K562 (cell line): ENCODE measurements around the gene RAB2B. TPM values are rescaled to one million over a fixed set of nuclear protein-coding genes. Genes with fewer than 3 reads are reported as not detected.

Source experiments
- ATAC-seq: fragments of 200-7000 bp; cut with Tn5 transposase; 3 replicates; pipeline ENCODE4 v1.9.1; 2020; ENCODE audit warnings: moderate library complexity
- BruUV-seq: library from RNA; stranded (reverse); fragments of 400-500 nt; replicated peaks from 2 replicates; lab custom pipeline; 2021; lab: Mats Ljungman, UMichigan
- CTCF ChIA-PET: fragments of 300-600 bp; formaldehyde crosslinking; extraction: SDS; loops from one replicate; lab custom pipeline; 2021; ENCODE audit warnings: low intra/inter-chr PET ratio; lab: Yijun Ruan, JAX
- POLR2A ChIA-PET: fragments of 300-600, 350-650 bp; sonication (Branson Sonifier 250); formaldehyde crosslinking; extraction: SDS; loops from one replicate; lab custom pipeline; 2021; ENCODE audit warnings: antibody characterized with exemption, inconsistent platforms; lab: Yijun Ruan, JAX
- DNase-seq, 4 experiments: peaks; one replicate each; pipeline versions ENCODE4 v3.0.0 to v3.0.0-alpha.2; 2011 to 2018; ENCODE audit warnings: low spot score in 3 of 4, mixed read lengths in 3 of 4; ENCODE audit errors: extremely low read depth in 1 of 4
- FAIRE-seq: peaks from 2 replicates; lab custom pipeline; 2011; peaks lifted over from hg19 to GRCh38; lab: Jason Lieb, UNC
- H2AFZ ChIP-seq: 2 replicates; pipeline ENCODE4 v1.6.0; 2011; ENCODE audit warnings: low read depth, low read length, control low read depth, inconsistent platforms
- H3K27ac ChIP-seq: fragments of 200-600 bp; 3 replicates; pipeline ENCODE4 v1.8.0; 2011; ENCODE audit warnings: low read depth, mild to moderate bottlenecking, control low read depth, inconsistent platforms, low read length, moderate library complexity, mixed read lengths; ENCODE audit errors: extremely low read depth
- H3K27me3 ChIP-seq, 2 experiments: fragments of 300-600 bp in 1 of 2; 2 replicates in 1 of 2; 3 replicates in 1 of 2; pipeline versions ENCODE4 v1.6.0 to v1.8.0; 2011; ENCODE audit warnings: inconsistent platforms in 2 of 2, low read length in 2 of 2, mild to moderate bottlenecking in 1 of 2, mixed read lengths in 1 of 2, moderate library complexity in 1 of 2; ENCODE audit not compliant: control insufficient read depth in 2 of 2, insufficient read depth in 2 of 2
- H3K36me3 ChIP-seq: fragments of 300-600 bp; 3 replicates; pipeline ENCODE4 v1.8.0; 2011; ENCODE audit warnings: mild to moderate bottlenecking, low read length, inconsistent platforms; ENCODE audit not compliant: control insufficient read depth, insufficient read depth
- H3K4me1 ChIP-seq, 2 experiments: fragments of 200-600 bp in 1 of 2; replicated peaks in 1 of 2; 2 replicates in 1 of 2; 3 replicates in 1 of 2; pipeline versions ENCODE4 v1.5.1 to v1.8.0; 2011; ENCODE audit warnings: inconsistent platforms in 2 of 2, low read length in 2 of 2, mild to moderate bottlenecking in 1 of 2, mixed read lengths in 1 of 2, moderate library complexity in 1 of 2; ENCODE audit not compliant: control insufficient read depth in 2 of 2, insufficient read depth in 2 of 2
- H3K4me2 ChIP-seq: 2 replicates; pipeline ENCODE4 v1.6.1; 2011; ENCODE audit warnings: low read length, control low read depth, inconsistent platforms, mixed read lengths; ENCODE audit not compliant: insufficient read depth
- H3K4me3 ChIP-seq: fragments of 200-600 bp; sonication (generic), shearing (Covaris generic); 2 replicates; pipeline ENCODE4 v1.5.1; 2016; ENCODE audit warnings: control low read depth, inconsistent platforms
- H3K79me2 ChIP-seq: fragments of 200-600 bp; 3 replicates; pipeline ENCODE4 v1.8.0; 2011; ENCODE audit warnings: low read length, inconsistent platforms; ENCODE audit not compliant: control insufficient read depth, insufficient read depth
- H3K9ac ChIP-seq, 2 experiments: 2 replicates each; pipeline versions ENCODE4 v1.6.0 to v1.6.1; 2011; ENCODE audit warnings: low read depth in 2 of 2, low read length in 2 of 2, control low read depth in 1 of 2, inconsistent platforms in 1 of 2, mild to moderate bottlenecking in 1 of 2, mixed read lengths in 1 of 2; ENCODE audit not compliant: insufficient read depth in 1 of 2
- H3K9me1 ChIP-seq: one replicate; pipeline ENCODE4 v1.6.0; 2011; ENCODE audit warnings: inconsistent platforms, mild to moderate bottlenecking, low read length, moderate library complexity; ENCODE audit not compliant: control insufficient read depth, insufficient read depth
- H3K9me3 ChIP-seq: replicated peaks from 2 replicates; pipeline ENCODE4 v1.5.1; 2011; ENCODE audit warnings: low read depth, low read length, inconsistent platforms; ENCODE audit not compliant: control insufficient read depth, insufficient read depth
- H4K20me1 ChIP-seq: replicated peaks from 2 replicates; pipeline ENCODE4 v1.6.1; 2011; ENCODE audit warnings: low read length, inconsistent platforms, mixed read lengths; ENCODE audit not compliant: control insufficient read depth, insufficient read depth
- BRD9 ChIP-seq: fragments of 450-650 bp; IDR thresholded peaks from 2 replicates; pipeline ENCODE4 v1.6.1; 2018; ENCODE audit warnings: low read depth; ENCODE audit not compliant: partially characterized antibody
- ELF2 ChIP-seq: fragments of 250-450 bp; sonication (Bioruptor Pico); IDR thresholded peaks from 2 replicates; pipeline ENCODE4 v1.5.0; 2021; ENCODE audit warnings: mild to moderate bottlenecking
- FOSL1 ChIP-seq: fragments of 200-800 bp; sonication (Bioruptor generic); conservative IDR thresholded peaks from 2 replicates; pipeline ENCODE4 v1.6.1; 2016; ENCODE audit warnings: missing genetic modification characterization, missing compliant biosample characterization
- HNRNPL ChIP-seq: fragments of 200-400 bp; formaldehyde crosslinking; IDR thresholded peaks from 2 replicates; pipeline ENCODE4 v1.6.1; 2017; ENCODE audit warnings: low read depth, mild to moderate bottlenecking, low read length
- JUND ChIP-seq, 2 experiments: IDR thresholded peaks; 2 replicates in 1 of 2; 3 replicates in 1 of 2; pipeline ENCODE4 v1.6.1; 2011; ENCODE audit warnings: borderline replicate concordance in 2 of 2, low read depth in 2 of 2, low read length in 2 of 2, improper control_type of control experiment in 1 of 2, missing biosample characterization in 1 of 2, missing genetic modification characterization in 1 of 2, missing genetic modification reagents in 1 of 2
- KLF16 ChIP-seq: IDR thresholded peaks from 2 replicates; pipeline ENCODE4 v1.6.1; 2016; ENCODE audit warnings: antibody characterized with exemption
- MAZ ChIP-seq, 2 experiments: fragments of 450-650 bp in 1 of 2; sonication (generic) in 1 of 2; formaldehyde crosslinking; IDR thresholded peaks in 1 of 2; conservative IDR thresholded peaks in 1 of 2; 2 replicates each; pipeline versions ENCODE4 v1.4.0 to v1.5.0; 2020; ENCODE audit warnings: mild to moderate bottlenecking in 1 of 2, missing genetic modification reagents in 1 of 2
- MEIS2 ChIP-seq: fragments of 450-650 bp; IDR thresholded peaks from 2 replicates; pipeline ENCODE4 v1.6.1; 2014; ENCODE audit warnings: mild to moderate bottlenecking; ENCODE audit not compliant: partially characterized antibody
- NONO ChIP-seq, 2 experiments: fragments of 200-400 bp in 1 of 2; fragments of 450-650 bp in 1 of 2; formaldehyde crosslinking in 1 of 2; IDR thresholded peaks; 2 replicates each; pipeline ENCODE4 v1.6.1; 2017; ENCODE audit warnings: low read depth in 2 of 2, mild to moderate bottlenecking in 2 of 2, moderate library complexity in 2 of 2, low read length in 1 of 2
- POLR2A ChIP-seq: fragments of 450-650 bp; conservative IDR thresholded peaks from 2 replicates; pipeline ENCODE4 v1.6.1; 2016
- RB1 ChIP-seq: fragments of 450-650 bp; IDR thresholded peaks from 2 replicates; pipeline ENCODE4 v1.6.1; 2017; ENCODE audit warnings: low read depth, mild to moderate bottlenecking
- RBBP5 ChIP-seq: fragments of 200-600 bp; sonication (generic); IDR thresholded peaks from 2 replicates; pipeline ENCODE4 v1.6.1; 2012; ENCODE audit warnings: borderline replicate concordance, mild to moderate bottlenecking, low read length, control low read depth, inconsistent platforms; ENCODE audit not compliant: insufficient read depth, poor library complexity, severe bottlenecking
- RUNX1 ChIP-seq: sonication (generic); IDR thresholded peaks from 2 replicates; pipeline ENCODE4 v1.6.1; 2016; ENCODE audit warnings: antibody characterized with exemption, low read depth
- SP2 ChIP-seq: IDR thresholded peaks from 2 replicates; pipeline ENCODE4 v1.6.1; 2011; ENCODE audit warnings: mild to moderate bottlenecking, low read depth, low read length, moderate library complexity; ENCODE audit not compliant: poor library complexity, severe bottlenecking; ENCODE audit errors: extremely low read depth
- ZBTB1 ChIP-seq: sonication (generic); formaldehyde crosslinking; IDR thresholded peaks from 2 replicates; pipeline ENCODE4 v1.8.1; 2023; ENCODE audit warnings: missing genetic modification reagents, low read depth, mild to moderate bottlenecking, borderline replicate concordance
- ZBTB7A ChIP-seq: IDR thresholded peaks from 2 replicates; pipeline ENCODE4 v1.6.1; 2011; ENCODE audit warnings: low read depth, mild to moderate bottlenecking, low read length, moderate library complexity, borderline replicate concordance; ENCODE audit not compliant: control insufficient read depth
- ZFP36 ChIP-seq: fragments of 150-350 bp; IDR thresholded peaks from 2 replicates; pipeline ENCODE4 v1.6.1; 2018; ENCODE audit warnings: low read length, low read depth; ENCODE audit not compliant: partially characterized antibody
- ZNF124 ChIP-seq: sonication (generic); formaldehyde crosslinking; IDR thresholded peaks from 2 replicates; pipeline ENCODE4 v1.8.1; 2022; ENCODE audit warnings: missing genetic modification reagents
- ZNF143 ChIP-seq: sonication (generic); formaldehyde crosslinking; IDR thresholded peaks from 2 replicates; pipeline ENCODE4 v1.9.0; 2022; ENCODE audit warnings: mild to moderate bottlenecking, missing genetic modification reagents
- ZNF444 ChIP-seq: fragments of 250-450 bp; sonication (Bioruptor Pico); IDR thresholded peaks from 2 replicates; pipeline ENCODE4 v1.4.0; 2020; ENCODE audit warnings: mild to moderate bottlenecking, moderate library complexity
- ZNF830 ChIP-seq: fragments of 250-450 bp; sonication (Bioruptor Pico); IDR thresholded peaks from 2 replicates; pipeline ENCODE4 v1.5.0; 2021; ENCODE audit warnings: mild to moderate bottlenecking
- WGBS: fragments of 100-300 bp; shearing (Covaris generic); methylation state at CpG from one replicate; pipeline ENCODE4 v1.1.6; 2016; ENCODE audit warnings: low coverage, mixed read lengths; ENCODE audit not compliant: insufficient coverage; ENCODE audit errors: missing lambda C conversion rate; 5-methylcytosine and 5-hydroxymethylcytosine counted together
- in situ Hi-C: fragments of 300-500 bp; cut with MboI; formaldehyde crosslinking; loops from 4 replicates; pipeline ENCODE4 v1.15.0; 2018; ENCODE audit warnings: inconsistent platforms, mixed read lengths
- intact Hi-C: fragments of 100-400 bp; cut with micrococcal nuclease; formaldehyde crosslinking; loops from 2 replicates; pipeline ENCODE4 v1.14.2; 2022
- polyA plus RNA-seq, 8 experiments: library from polyadenylated mRNA; depleted of rRNA in 4 of 8; stranded (reverse) in 5 of 8; unstranded in 3 of 8; fragments of >200 nt; fragmentation: Nextera tagmentation in 2 of 8; fragmentation: Illumina TruSeq in 1 of 8; extraction: Ambion mirVana in 2 of 8; extraction: Trizol in 1 of 8; gene quantifications; 2 replicates each; pipeline versions ENCODE4 v1.2.1 to v1.2.3, GENCODE V29; 2011 to 2014; ENCODE audit warnings: inconsistent platforms in 1 of 8, missing spikeins in 1 of 8
- total RNA-seq, 7 experiments: library from RNA; depleted of rRNA in 6 of 7; stranded (reverse); fragments of >200 nt in 6 of 7; fragmentation: Illumina TruSeq in 2 of 7; extraction: Trizol in 2 of 7; gene quantifications; 2 replicates each; pipeline versions ENCODE4 v1.2.1 to v1.2.3, GENCODE V29; 2011 to 2021; ENCODE audit warnings: low replicate concordance in 1 of 7

RAB2B gene
- total and polyA plus RNA-seq, 9 of the 15 experiments (the other 6 are each of a cell fraction or from before 2014, with no cell fraction given): 4.6 to 19.8 (median 9.8) TPM

- TF ChIP-seq HNRNPL (no peak), FOSL1 (no peak), JUND (IDR thresholded peaks at IDR 0.05; ENCODE audit: borderline replicate concordance, low read depth, low read length) (0 out of 2 replicates have a peak, but pooled peaks have one; percentile 13), JUND (tag; IDR thresholded peaks at IDR 0.05; ENCODE audit: borderline replicate concordance, low read depth, low read length) (no peak; the same call in 2 of the 3 replicates), ZNF124 (no peak)
Observed at GRCh38 chr14:21440859-21441258, 35.9 kb downstream of the RAB2B start (continued).

DNA sequence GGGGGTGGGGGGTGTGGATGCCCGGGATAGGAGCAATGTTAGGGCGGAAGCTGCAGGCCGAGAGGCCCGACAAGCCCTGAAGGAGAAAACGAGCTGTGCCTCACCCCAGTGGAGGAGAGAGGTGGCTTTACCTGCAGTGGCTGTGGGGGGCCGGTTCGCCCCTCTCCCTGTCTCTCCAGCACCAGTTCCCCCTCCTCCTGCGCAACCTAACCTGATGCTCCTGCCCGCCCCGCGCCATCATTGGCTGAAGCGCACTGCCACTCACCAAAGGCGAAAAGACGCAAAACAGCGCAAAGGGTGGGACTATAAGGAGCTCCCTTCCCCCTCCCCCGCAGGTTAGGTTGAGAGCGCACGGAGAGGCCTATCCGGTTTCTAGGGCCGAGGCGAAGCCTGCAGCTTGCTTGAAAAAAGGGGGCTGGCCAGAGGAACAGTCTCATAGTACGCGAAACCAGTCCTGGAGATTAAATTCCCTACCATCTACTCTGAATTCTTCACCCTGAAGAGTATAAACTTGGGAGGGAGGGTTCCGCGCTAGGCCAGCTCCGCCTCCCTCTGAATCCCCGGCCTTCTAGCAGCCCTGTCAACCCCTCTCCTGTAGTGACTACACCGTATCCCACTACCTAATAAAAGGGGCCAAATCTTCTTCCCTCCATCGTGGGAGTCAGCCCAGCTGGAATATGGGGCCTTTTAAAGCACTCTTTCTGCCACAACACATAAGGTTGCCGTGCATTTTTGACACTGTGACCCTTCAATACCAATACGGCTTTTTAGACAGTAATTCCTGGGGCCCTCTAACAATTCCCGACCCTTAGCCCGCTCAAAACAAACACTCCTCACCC lies 39.5 kb downstream of the RAB2B start:
- peak; percentile 92 for FAIRE-seq
- POLR2A ChIA-PET: interaction anchor here (0.6 to 1.8 kb wide), 12 partner anchors 9 to 353 kb away, joined by 3 to 8 read pairs (median 4); partner anchors contain the start of genes CHD8, RAB2B, SUPT16H and TOX4
- H3K4me2 ChIP-seq: peak overlapping the region; percentile 80
- CTCF ChIA-PET: no interaction called here
- H3K4me1 ChIP-seq: peaks cover 10 to 15% of the 10 kb centered on the region in 2 experiments; a peak in 3 of 5 replicates
- peak overlapping the region; percentile 83 to 87 for H3K9ac ChIP-seq
- intact Hi-C loops (loop anchor here (1.0 kb wide), 1 partner anchor 19 kb away; the partner anchor contains the start of gene CHD8), in situ Hi-C loops (no loop called here)
- H3K9me3 ChIP-seq: no peaks in the 10 kb centered on the region
- peaks cover 8% of the 10 kb centered on the region; the same call in 1 of the 3 replicates for H3K36me3 ChIP-seq
- no peaks in the 10 kb centered on the region for H3K27me3 ChIP-seq
- H3K27ac ChIP-seq: peak overlapping the region; percentile 91
- no peaks in the 10 kb centered on the region for H3K9me1 ChIP-seq
- no TSS peak for BruUV-seq
- ATAC-seq: peak; percentile 98
- WGBS: 3% methylated on average over 18 of the region's 33 CpGs
- peak overlapping the region; percentile 83 for H2AFZ ChIP-seq
- DNase-seq: peak; percentile 90 to 97 (median 92)
- no peaks in the 10 kb centered on the region for H4K20me1 ChIP-seq
- peaks cover 89% of the 10 kb centered on the region for H3K79me2 ChIP-seq
- H3K4me3 ChIP-seq: peak overlapping the region; percentile 75
- TF ChIP-seq ZFP36 (no peak), POLR2A (peak; percentile 72), ZNF830 (CRISPR knock-in tag) (no peak), RB1 (0 out of 2 replicates have a peak, but pooled peaks have one; percentile 27), MEIS2 (no peak), ZNF143 (CRISPR knock-in tag) (0 out of 2 replicates have a peak, but pooled peaks have one; percentile 22), KLF16 (no peak), ZBTB1 (no peak), MAZ (CRISPR knock-in tag; conservative IDR thresholded peaks at IDR 0.05 in 1 of 2, IDR thresholded peaks at IDR 0.05 in 1 of 2) (peak; percentile 91 to 97), RBBP5 (peak; percentile 52), NONO (IDR thresholded peaks at IDR 0.05; ENCODE audit: low read depth in 2 of 2, low read length in 1 of 2) (peak in 1 of 2 experiments; percentile 33; a peak in 1 of 4 replicates), ZNF444 (CRISPR knock-in tag) (peak; percentile 90), RUNX1 (no peak), SP2 (peak; percentile 87), ELF2 (0 out of 2 replicates have a peak, but pooled peaks have one; percentile 46), BRD9 (peak; percentile 55), ZBTB7A (0 out of 2 replicates have a peak, but pooled peaks have one; percentile 15)
